Smooth muscle cell (in vitro differentiated cells): ENCODE measurements around the gene SERTAD1. TPM values are rescaled to one million over a fixed set of nuclear protein-coding genes. Genes with fewer than 3 reads are reported as not detected.
"Not testable (repeated sequence)": the region's sequence is repeated elsewhere in the genome, so short reads cannot be mapped to it uniquely, and the experiment has no call there.

ENCODE experiments used
- DNase-seq: peaks from one replicate; lab custom pipeline; 2025; ENCODE audit not compliant: unreplicated experiment; lab: John Stamatoyannopoulos, UW
- H2AFZ ChIP-seq: fragments of 200-600 bp; sonication (generic); 2 replicates; pipeline ENCODE4 v1.6.0; 2016; ENCODE audit warnings: antibody characterized with exemption, low read depth, mild to moderate bottlenecking
- H3F3A ChIP-seq: fragments of 200-600 bp; sonication (generic); 2 replicates; pipeline ENCODE4 v1.6.0; 2017; ENCODE audit warnings: antibody characterized with exemption, low read depth
- H3K27ac ChIP-seq: fragments of 200-600 bp; sonication (generic); 2 replicates; pipeline ENCODE4 v1.5.1; 2016; ENCODE audit warnings: low read depth, mild to moderate bottlenecking
- H3K27me3 ChIP-seq: fragments of 200-600 bp; sonication (generic); 2 replicates; pipeline ENCODE4 v1.6.1; 2016; ENCODE audit warnings: low read depth, mild to moderate bottlenecking
- H3K36me3 ChIP-seq: fragments of 200-600 bp; sonication (generic); 2 replicates; pipeline ENCODE4 v1.5.1; 2016; ENCODE audit warnings: low read depth
- H3K4me1 ChIP-seq: fragments of 200-600 bp; sonication (generic); 2 replicates; pipeline ENCODE4 v1.5.1; 2016; ENCODE audit warnings: low read depth
- H3K4me2 ChIP-seq: fragments of 200-600 bp; sonication (generic); 2 replicates; pipeline ENCODE4 v1.6.0; 2016; ENCODE audit warnings: mild to moderate bottlenecking
- H3K4me3 ChIP-seq: fragments of 200-600 bp; sonication (generic); 2 replicates; pipeline ENCODE4 v1.5.1; 2016; ENCODE audit warnings: mild to moderate bottlenecking
- H3K79me2 ChIP-seq: fragments of 200-600 bp; sonication (generic); 2 replicates; pipeline ENCODE4 v1.6.0; 2016; ENCODE audit warnings: low read depth, mild to moderate bottlenecking
- H3K9ac ChIP-seq: fragments of 200-600 bp; sonication (generic); 2 replicates; pipeline ENCODE4 v1.6.0; 2016; ENCODE audit warnings: low read depth
- H3K9me3 ChIP-seq: fragments of 200-600 bp; sonication (generic); replicated peaks from 2 replicates; pipeline ENCODE4 v1.5.1; 2016; ENCODE audit warnings: low read depth
- H4K20me1 ChIP-seq: fragments of 200-600 bp; sonication (generic); 2 replicates; pipeline ENCODE4 v1.6.0; 2016; ENCODE audit warnings: low read depth
- CTCF ChIP-seq: fragments of 200-600 bp; sonication (generic); IDR thresholded peaks from 2 replicates; pipeline ENCODE4 v1.5.1; 2017; ENCODE audit warnings: borderline replicate concordance, mild to moderate bottlenecking, antibody characterized with exemption; ENCODE audit not compliant: insufficient read depth, poor library complexity, severe bottlenecking
- WGBS: methylation state at CpG from one replicate; pipeline ENCODE4 v1.1.7; 2016; ENCODE audit warnings: low lambda C conversion rate; 5-methylcytosine and 5-hydroxymethylcytosine counted together
- polyA plus RNA-seq: library from polyadenylated mRNA; unstranded; fragments of >200 nt; fragmentation: Nextera tagmentation; extraction: Ambion mirVana; gene quantifications from 2 replicates; pipeline ENCODE4 v1.2.1, GENCODE V29; 2016
- total RNA-seq: library from RNA; depleted of rRNA; stranded (reverse); fragments of >200 nt; gene quantifications from 2 replicates; pipeline ENCODE4 v1.2.3, GENCODE V29; 2014

Gene SERTAD1
- total and polyA plus RNA-seq, 2 experiments from 2014 or later = 44.0 to 67.2 TPM

- Histone ChIP-seq H3K4me3 (peak overlapping the region; percentile 57), H3K36me3 (no peaks in the 10 kb centered on the region), H3K4me1 (peaks cover 4% of the 10 kb centered on the region), H4K20me1 (no peaks in the 10 kb centered on the region), H3K9me3 (no peaks in the 10 kb centered on the region), H3K27ac (peak overlapping the region; percentile 44), H3K4me2 (peak overlapping the region; percentile 88), H2AFZ (no peak overlapping the region), H3K27me3 (peaks cover 14% of the 10 kb centered on the region), H3F3A (no peaks in the 10 kb centered on the region), H3K79me2 (no peaks in the 10 kb centered on the region), H3K9ac (no peak overlapping the region)
- DNase-seq = peak; percentile 72
- TF ChIP-seq CTCF = peak; percentile 81
- 26% methylated on average over 11 of the region's 11 CpGs for WGBS
These were observed 38.5 kb upstream of the SERTAD1 start for GRCh38 chr19:40464059-40465024.

- not testable (repeated sequence) for H3K4me3 ChIP-seq, H3K79me2 ChIP-seq, H3F3A ChIP-seq, H3K36me3 ChIP-seq, DNase-seq, H3K27ac ChIP-seq, H2AFZ ChIP-seq, H3K9ac ChIP-seq, H3K4me1 ChIP-seq, H3K9me3 ChIP-seq, H4K20me1 ChIP-seq
- Histone ChIP-seq H3K27me3 (peaks cover 14% of the 10 kb centered on the region), H3K4me2 (peak overlapping the region; percentile 34)
- WGBS = 65% methylated on average over 12 of the region's 12 CpGs
These were observed 37.8 kb upstream of the SERTAD1 start for GRCh38 chr19:40463587-40464037.

- Histone ChIP-seq H3K4me2 (no peak overlapping the region), H2AFZ (no peak overlapping the region), H3K9ac (no peak overlapping the region), H3K4me3 (no peak overlapping the region), H3K4me1 (peaks cover 4% of the 10 kb centered on the region), H4K20me1 (no peaks in the 10 kb centered on the region), H3K27me3 (peaks cover 7% of the 10 kb centered on the region), H3F3A (no peaks in the 10 kb centered on the region), H3K36me3 (no peaks in the 10 kb centered on the region), H3K9me3 (no peaks in the 10 kb centered on the region), H3K27ac (no peak overlapping the region), H3K79me2 (no peaks in the 10 kb centered on the region)
- TF ChIP-seq CTCF = no peak
- 92% methylated on average over 7 of the region's 7 CpGs for whole genome bisulfite sequencing
- DNase-seq = no peak
These were observed 36.0 kb upstream of the SERTAD1 start for GRCh38 chr19:40461669-40462221.

- DNase-seq = no peak
- H3K4me1 ChIP-seq = no peaks in the 10 kb centered on the region
- WGBS = 99% methylated on average over 3 of the region's 3 CpGs
These were observed 34.4 kb upstream of the SERTAD1 start for GRCh38 chr19:40460185-40460584.

More at GRCh38 chr19:40460185-40460584, 34.4 kb upstream of the SERTAD1 start:
- Histone ChIP-seq H3K27ac (no peak overlapping the region), H3K4me3 (no peak overlapping the region), H3K4me2 (no peak overlapping the region), H4K20me1 (no peaks in the 10 kb centered on the region), H3F3A (no peaks in the 10 kb centered on the region), H3K79me2 (no peaks in the 10 kb centered on the region), H3K9me3 (no peaks in the 10 kb centered on the region), H2AFZ (no peak overlapping the region), H3K9ac (no peak overlapping the region), H3K36me3 (no peaks in the 10 kb centered on the region), H3K27me3 (no peaks in the 10 kb centered on the region)
- TF ChIP-seq CTCF = no peak
